ENCODE measurements around the gene SMC1A. TPM values are rescaled to one million over a fixed set of nuclear protein-coding genes. Genes with fewer than 3 reads are reported as not detected.
"Not testable (repeated sequence)": the region's sequence is repeated elsewhere in the genome, so short reads cannot be mapped to it uniquely, and the experiment has no call there.

Gene SMC1A
- total RNA-seq, 1 donor from 2014 or later, result 36.9 TPM

DNA sequence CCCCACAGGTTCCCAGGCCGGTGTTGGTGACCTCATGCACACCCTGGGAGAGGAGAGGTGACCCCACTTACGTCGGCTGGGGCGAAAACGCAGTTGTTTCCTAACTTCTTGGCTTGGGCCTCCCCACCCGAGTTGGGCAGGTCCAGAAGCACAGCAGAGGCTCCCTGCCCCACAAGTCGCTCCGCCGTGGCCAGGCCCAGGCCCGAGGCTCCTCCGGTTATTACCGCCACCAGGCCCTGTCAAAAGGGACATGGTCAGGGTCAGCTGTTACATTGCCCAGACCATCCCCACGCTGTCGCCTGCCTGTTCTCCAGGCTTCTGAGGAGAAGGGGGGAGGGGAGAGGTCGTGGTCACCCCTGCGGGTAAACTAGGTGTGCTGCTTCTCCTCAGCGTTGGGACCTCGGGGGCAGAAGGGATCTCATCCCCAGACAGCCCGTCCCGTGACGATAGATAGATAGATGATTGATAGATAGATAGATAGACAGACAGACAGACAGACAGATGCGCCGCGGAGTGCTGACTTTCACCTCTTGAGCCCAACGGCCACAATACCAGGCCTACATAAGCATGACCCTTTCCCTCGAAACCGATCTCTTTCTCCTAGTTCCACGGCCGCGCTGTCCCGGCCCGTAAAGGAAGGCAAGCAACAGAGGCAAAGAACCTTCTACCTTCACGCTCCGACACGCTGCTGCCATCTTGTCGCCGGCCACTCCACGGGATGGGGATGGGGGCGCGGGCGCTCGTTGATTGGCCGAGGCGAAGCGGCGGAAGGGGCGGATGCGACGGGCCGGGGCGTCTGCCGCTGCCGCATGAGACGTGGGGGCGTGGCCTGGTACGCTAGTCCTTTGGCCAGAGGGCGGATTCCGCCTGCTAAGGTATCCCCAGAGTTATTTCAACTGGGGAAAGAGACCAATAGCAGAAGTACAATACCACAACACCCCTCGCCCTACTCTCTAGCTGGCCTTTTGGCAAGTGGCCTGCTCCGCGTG, 11.5 kb upstream of the SMC1A start, which contains the start of gene HSD17B10:
TSS of gene HSD17B10 (minus strand) at position 720 of the 989 bp plus-strand sequence. CDS start at position 695, 25 bp downstream.
- intact Hi-C loops (cut with DNase I), result loop anchor here (10.0 kb wide), 1 partner anchor 149 kb away; the partner anchor contains the start of gene IQSEC2
- ATAC-seq (peak; percentile 99), DNase-seq (ENCODE audit: missing footprints) (peak; percentile 96)

DNA sequence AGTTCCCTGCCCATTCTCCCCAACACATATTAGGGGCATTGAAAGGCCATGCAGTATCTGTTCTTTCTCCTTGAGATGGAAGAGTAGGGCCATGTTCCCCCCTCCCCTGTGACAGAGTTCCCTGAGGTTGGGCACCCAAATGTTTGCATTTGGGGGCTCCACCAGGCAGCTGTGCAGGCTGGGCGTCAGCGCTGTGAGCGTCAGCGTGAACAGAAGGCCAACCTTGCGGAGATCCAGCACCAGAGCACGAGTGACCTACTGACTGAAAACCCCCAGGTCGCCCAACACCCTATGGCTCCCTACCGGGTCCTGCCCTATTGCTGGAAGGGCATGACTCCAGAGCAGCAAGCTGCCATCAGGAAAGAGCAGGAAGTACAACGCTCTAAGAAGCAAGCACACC, 7.8 kb upstream of the SMC1A start:
- DNase-seq (ENCODE audit: missing footprints) (no peak), ATAC-seq (no peak)
- intact Hi-C loops (cut with DNase I), result loop anchor here (10.0 kb wide), 1 partner anchor 145 kb away; the partner anchor contains the start of gene IQSEC2

DNA sequence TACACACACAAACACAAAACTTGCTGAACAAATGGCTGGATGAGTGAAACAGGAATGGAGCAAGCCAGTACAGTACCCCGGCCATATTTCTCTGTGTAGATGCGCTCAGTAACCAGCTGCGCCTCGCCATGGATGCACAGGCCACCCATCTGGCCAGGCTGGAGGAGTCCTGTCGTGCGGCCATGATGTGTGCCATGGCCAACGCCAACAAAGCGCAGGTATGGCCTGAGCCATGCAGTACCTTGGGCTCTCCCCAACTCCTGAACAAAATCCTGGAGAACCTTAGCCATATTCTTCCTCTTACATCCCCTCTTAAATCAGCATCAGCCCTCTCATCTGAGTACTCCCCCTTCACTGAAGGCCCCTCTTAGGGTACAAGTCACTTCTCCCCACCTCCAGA, 7.3 kb upstream of the SMC1A start:
- DNase-seq (ENCODE audit: missing footprints), result no peak
- ATAC-seq, result no peak
- intact Hi-C loops (cut with DNase I), result loop anchor here (10.0 kb wide), 1 partner anchor 145 kb away; the partner anchor contains the start of gene IQSEC2

- ATAC-seq (no peak), DNase-seq (ENCODE audit: missing footprints) (no peak)
- intact Hi-C loops (cut with DNase I), result no loop called here
Observed at GRCh38 chrX:53422861-53423306, 430 bp upstream of the SMC1A start, which contains the start of gene RIBC1. RIBC1 (plus strand) TSS chrX:53422873; CDS start chrX:53426277, 3,404 bp downstream.

GRCh38 chrX:53421772-53422085, 725 bp downstream of the SMC1A start:
- DNase-seq (ENCODE audit: missing footprints) (no peak), ATAC-seq (no peak)
- intact Hi-C loops (cut with DNase I), result no loop called here

GRCh38 chrX:53421125-53421524, 1.3 kb downstream of the SMC1A start:
- intact Hi-C loops (cut with DNase I), result no loop called here
- DNase-seq (ENCODE audit: missing footprints) (no peak), ATAC-seq (no peak)

- DNase-seq (ENCODE audit: missing footprints); intact Hi-C loops (cut with DNase I); ATAC-seq: not testable (repeated sequence)
Observed at GRCh38 chrX:53420351-53420750, 2.1 kb downstream of the SMC1A start.

GRCh38 chrX:53412446-53412845, 10.0 kb downstream of the SMC1A start:
- DNase-seq (ENCODE audit: missing footprints) (no peak), ATAC-seq (no peak)
- intact Hi-C loops (cut with DNase I), result no loop called here

- DNase-seq (ENCODE audit: missing footprints) (no peak), ATAC-seq (no peak)
- intact Hi-C loops (cut with DNase I), result no loop called here
Observed at GRCh38 chrX:53403535-53403934, 18.9 kb downstream of the SMC1A start.

- intact Hi-C loops (cut with DNase I), result no loop called here
- ATAC-seq (no peak), DNase-seq (ENCODE audit: missing footprints) (no peak)
Observed at GRCh38 chrX:53398216-53398615, 24.2 kb downstream of the SMC1A start.

GRCh38 chrX:53395605-53396298, 26.7 kb downstream of the SMC1A start:
- intact Hi-C loops (cut with DNase I), result no loop called here
- ATAC-seq, result no peak
- DNase-seq (ENCODE audit: missing footprints), result no peak

DNA sequence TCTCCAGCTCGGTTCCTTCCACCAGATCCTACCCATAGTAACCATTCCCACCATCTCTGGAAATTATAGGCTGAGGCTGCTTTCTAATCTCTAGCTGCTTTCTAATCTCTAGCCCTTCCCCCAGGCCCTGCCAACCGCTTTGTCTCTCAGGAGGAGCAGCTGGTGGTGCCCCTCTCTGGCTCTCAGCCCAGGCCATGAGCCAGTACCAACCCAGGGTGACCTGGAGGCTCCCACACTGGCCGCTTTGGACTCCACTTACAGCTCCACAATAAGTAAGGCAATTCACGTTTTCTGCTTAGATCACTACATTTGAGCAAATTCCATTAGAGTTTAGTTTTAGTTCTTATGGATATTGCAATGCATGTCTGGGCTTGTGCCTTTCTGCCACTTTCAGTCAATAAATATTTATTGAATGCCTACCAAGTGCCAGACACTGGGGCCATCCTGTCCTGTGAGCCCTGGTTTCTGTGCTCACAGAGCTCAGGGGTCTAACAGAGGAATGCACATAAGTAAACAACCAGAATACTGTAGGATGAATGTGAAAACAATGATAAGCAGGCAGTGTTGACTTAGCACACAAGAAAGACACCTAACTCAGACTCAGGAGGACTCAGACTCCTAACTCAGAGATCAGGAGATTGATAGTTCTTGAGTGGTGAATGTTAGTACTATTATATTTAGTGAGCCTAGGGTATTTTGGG, 38.9 kb downstream of the SMC1A start:
- intact Hi-C loops (cut with DNase I), result no loop called here
- ATAC-seq, result no peak

GRCh38 chrX:53379747-53380146, 42.7 kb downstream of the SMC1A start:
- no peak for ATAC-seq
- DNase-seq (ENCODE audit: missing footprints), result no peak
- intact Hi-C loops (cut with DNase I), result no loop called here

More for the DNA sequence above, 38.9 kb downstream of the SMC1A start:
- DNase-seq (ENCODE audit: missing footprints), result no peak

DNA sequence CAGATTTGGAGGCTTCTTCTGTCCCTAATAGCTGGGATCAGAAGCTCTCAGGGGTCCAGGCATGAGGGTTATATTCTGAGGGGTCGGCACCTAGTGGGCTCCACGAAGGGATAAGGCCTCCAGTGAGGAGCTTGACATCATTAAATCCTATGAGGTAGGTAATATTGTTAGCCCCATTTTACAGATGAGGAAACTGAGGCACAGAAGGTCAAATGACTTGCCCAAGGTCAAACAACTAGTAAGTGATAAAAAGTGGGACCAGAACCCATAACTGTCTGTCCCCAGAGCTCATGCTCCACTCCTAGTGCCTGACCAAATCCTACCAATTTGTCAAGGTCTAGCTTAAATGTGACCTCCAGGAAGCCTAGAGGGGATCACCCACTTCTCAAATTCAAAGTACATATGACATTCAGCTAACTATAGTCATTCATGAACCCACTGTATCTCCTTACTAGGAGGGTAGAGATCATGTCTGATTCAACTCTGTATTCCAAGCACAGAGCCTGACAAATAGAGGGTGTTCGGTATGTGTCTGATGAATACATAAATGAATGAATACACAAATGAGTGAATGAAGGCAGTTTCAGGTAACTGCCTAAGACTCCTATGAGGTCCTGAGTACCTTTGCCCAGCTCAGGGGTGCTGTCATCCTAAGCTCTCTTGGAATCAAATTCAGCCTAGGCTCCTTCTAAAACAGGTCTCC, 43.3 kb downstream of the SMC1A start:
- no peak for DNase-seq (ENCODE audit: missing footprints)
- intact Hi-C loops (cut with DNase I), result no loop called here
- ATAC-seq, result no peak

- DNase-seq (ENCODE audit: missing footprints) (no peak), ATAC-seq (no peak)
- intact Hi-C loops (cut with DNase I), result no loop called here
Observed at GRCh38 chrX:53377464-53377863, 45.0 kb downstream of the SMC1A start.

DNA sequence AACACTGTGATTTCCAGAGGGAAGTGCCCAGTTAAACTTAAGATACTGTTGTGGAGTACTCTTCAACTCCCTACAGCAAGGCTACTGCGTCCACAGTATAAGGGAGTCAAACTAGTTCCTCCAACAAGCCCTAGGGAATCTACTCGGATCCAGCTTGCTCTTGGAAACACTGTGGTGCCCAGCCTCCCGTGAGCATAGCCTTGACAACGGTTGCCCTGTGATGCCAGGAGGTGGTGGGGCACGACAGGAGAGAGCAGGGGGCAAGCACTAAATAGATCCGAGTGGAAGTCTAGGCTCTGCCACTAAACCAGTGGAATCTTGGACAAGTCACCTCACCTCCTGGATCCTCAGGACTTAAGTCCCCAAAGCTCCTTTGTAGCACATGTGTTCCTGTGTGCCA, 45.6 kb downstream of the SMC1A start:
- intact Hi-C loops (cut with DNase I), result no loop called here
- ATAC-seq, result no peak

DNA sequence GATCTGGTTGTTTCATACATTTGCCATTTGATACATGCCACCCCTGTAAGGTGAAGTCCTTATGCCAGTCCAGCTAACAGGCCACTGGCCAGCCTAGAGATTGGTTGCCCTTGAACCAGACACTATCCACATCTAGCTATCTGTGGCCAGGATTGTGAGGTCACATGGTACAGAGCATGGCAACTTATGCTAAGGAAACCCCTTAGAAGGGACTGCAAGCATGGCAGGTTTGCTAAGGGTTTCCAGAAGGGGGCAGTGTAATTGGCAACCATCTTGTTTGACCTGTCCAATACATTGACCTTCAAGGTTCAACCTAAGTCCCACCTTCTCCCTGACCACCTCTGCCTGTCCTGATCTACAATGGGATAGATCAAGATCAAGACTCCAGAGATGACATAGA, 47.5 kb downstream of the SMC1A start:
- DNase-seq (ENCODE audit: missing footprints) (no peak), ATAC-seq (no peak)
- intact Hi-C loops (cut with DNase I), result no loop called here

More for the DNA sequence above, 45.6 kb downstream of the SMC1A start:
- no peak for DNase-seq (ENCODE audit: missing footprints)

GRCh38 chrX:53374222-53374820, 48.1 kb downstream of the SMC1A start:
- intact Hi-C loops (cut with DNase I), result no loop called here
- DNase-seq (ENCODE audit: missing footprints), result no peak
- ATAC-seq, result no peak
